DOHH2 (cell line): Measurements from ENCODE around the gene UBTD1.

Source experiments
- H3F3A ChIP-seq: fragments of 200-600 bp; sonication (generic), shearing (Covaris generic); 2 replicates; pipeline ENCODE4 v1.6.0; 2016; ENCODE audit warnings: antibody characterized with exemption, mild to moderate bottlenecking; ENCODE audit not compliant: control insufficient read depth, insufficient read depth
- H3K27ac ChIP-seq: fragments of 200-600 bp; sonication (generic); 2 replicates; pipeline ENCODE4 v1.5.1; 2014; ENCODE audit warnings: low read depth, mild to moderate bottlenecking, low read length, moderate library complexity
- H3K27me3 ChIP-seq: fragments of 200-600 bp; sonication (generic); 2 replicates; pipeline ENCODE4 v1.6.1; 2014; ENCODE audit warnings: mild to moderate bottlenecking, low read length, mixed read lengths; ENCODE audit not compliant: control insufficient read depth
- H3K36me3 ChIP-seq: fragments of 200-600 bp; sonication (generic); 2 replicates; pipeline ENCODE4 v1.6.1; 2014; ENCODE audit warnings: mild to moderate bottlenecking, low read length, moderate library complexity, mixed read lengths; ENCODE audit not compliant: control insufficient read depth
- H3K4me1 ChIP-seq: fragments of 200-600 bp; sonication (generic); 2 replicates; pipeline ENCODE4 v1.6.1; 2014; ENCODE audit warnings: mild to moderate bottlenecking, low read length, mixed read lengths; ENCODE audit not compliant: control insufficient read depth
- H3K4me2 ChIP-seq: fragments of 200-600 bp; sonication (generic); 2 replicates; pipeline ENCODE4 v1.6.0; 2014; ENCODE audit warnings: mild to moderate bottlenecking, low read length, moderate library complexity
- H3K4me3 ChIP-seq: fragments of 200-600 bp; sonication (generic); 2 replicates; pipeline ENCODE4 v1.5.1; 2014; ENCODE audit warnings: mild to moderate bottlenecking, low read length, mixed read lengths
- H3K79me2 ChIP-seq: fragments of 200-600 bp; sonication (generic); 2 replicates; pipeline ENCODE4 v1.6.1; 2014; ENCODE audit warnings: mild to moderate bottlenecking, low read length, mixed read lengths; ENCODE audit not compliant: control insufficient read depth
- H3K9me2 ChIP-seq: fragments of 200-600 bp; sonication (generic); replicated peaks from 2 replicates; pipeline ENCODE4 v1.6.1; 2014; ENCODE audit warnings: mild to moderate bottlenecking, low read length, mixed read lengths; ENCODE audit not compliant: control insufficient read depth
- H3K9me3 ChIP-seq: fragments of 200-600 bp; sonication (generic); 2 replicates; pipeline ENCODE4 v1.6.1; 2014; ENCODE audit warnings: antibody characterized with exemption, low read length, mixed read lengths; ENCODE audit not compliant: control insufficient read depth, insufficient read depth
- H4K20me1 ChIP-seq: fragments of 200-600 bp; sonication (generic); 2 replicates; pipeline ENCODE4 v1.6.0; 2014; ENCODE audit warnings: low read depth, mild to moderate bottlenecking, antibody characterized with exemption, low read length, moderate library complexity; ENCODE audit not compliant: control insufficient read depth, insufficient read depth
- EZH2phosphoT487 ChIP-seq: fragments of 200-600 bp; sonication (generic); IDR thresholded peaks from 2 replicates; pipeline ENCODE4 v1.6.1; 2017; ENCODE audit warnings: borderline replicate concordance, mild to moderate bottlenecking, antibody characterized with exemption, low read length, moderate library complexity, mixed read lengths
- TF ChIP-seq, protein P1 (sequence below): fragments of 200-600 bp; sonication (generic); IDR thresholded peaks from one replicate; pipeline ENCODE4 v1.5.1; 2014; ENCODE audit warnings: antibody characterized with exemption, mild to moderate bottlenecking, low read depth, low read length; ENCODE audit not compliant: poor library complexity, severe bottlenecking

The UBTD1 gene

DNA sequence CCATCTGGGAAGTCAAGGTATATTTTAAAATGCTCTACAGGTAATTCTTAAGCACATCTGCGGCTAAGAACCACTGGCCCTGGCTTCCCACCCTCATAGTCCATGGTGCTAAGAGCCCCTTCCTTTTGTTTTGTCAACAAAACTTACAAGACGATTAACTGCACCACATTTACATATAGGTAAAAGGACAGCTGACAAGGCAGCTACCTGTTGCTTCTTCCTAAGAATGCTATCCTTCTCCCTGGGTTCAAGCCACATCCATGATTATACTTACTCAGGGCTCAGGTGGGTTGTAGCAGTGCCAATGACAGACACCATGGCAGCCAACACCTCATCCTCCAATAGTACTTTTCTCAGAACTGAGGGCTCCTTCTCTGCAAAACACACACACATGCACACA is 36.4 kb upstream of the UBTD1 start:
- H3K9me2 ChIP-seq: no peaks in the 10 kb centered on the region
- H4K20me1 ChIP-seq: no peaks in the 10 kb centered on the region
- no peak for TF ChIP-seq EZH2phosphoT487
- TF ChIP-seq, protein P1, sequence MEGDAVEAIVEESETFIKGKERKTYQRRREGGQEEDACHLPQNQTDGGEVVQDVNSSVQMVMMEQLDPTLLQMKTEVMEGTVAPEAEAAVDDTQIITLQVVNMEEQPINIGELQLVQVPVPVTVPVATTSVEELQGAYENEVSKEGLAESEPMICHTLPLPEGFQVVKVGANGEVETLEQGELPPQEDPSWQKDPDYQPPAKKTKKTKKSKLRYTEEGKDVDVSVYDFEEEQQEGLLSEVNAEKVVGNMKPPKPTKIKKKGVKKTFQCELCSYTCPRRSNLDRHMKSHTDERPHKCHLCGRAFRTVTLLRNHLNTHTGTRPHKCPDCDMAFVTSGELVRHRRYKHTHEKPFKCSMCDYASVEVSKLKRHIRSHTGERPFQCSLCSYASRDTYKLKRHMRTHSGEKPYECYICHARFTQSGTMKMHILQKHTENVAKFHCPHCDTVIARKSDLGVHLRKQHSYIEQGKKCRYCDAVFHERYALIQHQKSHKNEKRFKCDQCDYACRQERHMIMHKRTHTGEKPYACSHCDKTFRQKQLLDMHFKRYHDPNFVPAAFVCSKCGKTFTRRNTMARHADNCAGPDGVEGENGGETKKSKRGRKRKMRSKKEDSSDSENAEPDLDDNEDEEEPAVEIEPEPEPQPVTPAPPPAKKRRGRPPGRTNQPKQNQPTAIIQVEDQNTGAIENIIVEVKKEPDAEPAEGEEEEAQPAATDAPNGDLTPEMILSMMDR: no peak
- H3K27me3 ChIP-seq: no peaks in the 10 kb centered on the region
- no peaks in the 10 kb centered on the region for H3K9me3 ChIP-seq
- no peaks in the 10 kb centered on the region for H3K79me2 ChIP-seq
- H3K27ac ChIP-seq: no peak overlapping the region
- no peaks in the 10 kb centered on the region for H3K4me1 ChIP-seq
- H3K4me2 ChIP-seq: no peak overlapping the region
- H3K36me3 ChIP-seq: peaks cover 90% of the 10 kb centered on the region
- H3F3A ChIP-seq: 0 out of 2 replicates have a peak, but pooled peaks cover 3% of the 10 kb centered on the region
- no peak overlapping the region for H3K4me3 ChIP-seq

GRCh38 chr10:97463363-97464132 is 35.2 kb upstream of the UBTD1 start:
- no peak for TF ChIP-seq EZH2phosphoT487
- TF ChIP-seq, protein P1: peak; percentile 95
- Histone ChIP-seq H3K36me3 (peaks cover 93% of the 10 kb centered on the region), H3F3A (0 out of 2 replicates have a peak, but pooled peaks cover 3% of the 10 kb centered on the region), H3K4me1 (peaks cover 6% of the 10 kb centered on the region), H4K20me1 (no peaks in the 10 kb centered on the region), H3K4me3 (no peak overlapping the region), H3K27me3 (no peaks in the 10 kb centered on the region), H3K27ac (no peak overlapping the region), H3K4me2 (no peak overlapping the region), H3K9me2 (no peaks in the 10 kb centered on the region), H3K79me2 (no peaks in the 10 kb centered on the region), H3K9me3 (no peaks in the 10 kb centered on the region)

DNA sequence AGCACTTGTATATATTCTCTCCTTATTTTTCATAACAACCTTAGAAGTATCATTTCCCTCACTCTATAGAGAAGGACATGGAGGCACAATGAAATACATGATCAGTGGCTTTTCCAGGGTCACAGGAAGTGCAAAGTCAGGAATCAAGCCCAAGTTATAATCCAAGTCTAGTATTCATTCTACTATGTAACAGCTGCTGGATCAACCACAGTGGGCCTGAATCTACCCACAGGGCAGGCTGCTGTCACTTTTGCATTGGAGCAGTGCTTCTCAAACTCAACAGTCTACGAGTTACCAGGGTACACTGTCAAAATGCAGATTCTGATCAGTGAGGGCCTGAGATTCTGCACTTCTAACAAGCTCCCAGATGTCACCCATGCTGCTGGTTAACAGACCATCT is 34.5 kb upstream of the UBTD1 start:
- peaks cover 91% of the 10 kb centered on the region for H3K36me3 ChIP-seq
- no peaks in the 10 kb centered on the region for H3K27me3 ChIP-seq
- H3K79me2 ChIP-seq: no peaks in the 10 kb centered on the region
- H3K9me3 ChIP-seq: no peaks in the 10 kb centered on the region
- H3K4me1 ChIP-seq: peaks cover 13% of the 10 kb centered on the region
- H4K20me1 ChIP-seq: no peaks in the 10 kb centered on the region
- no peak overlapping the region for H3K27ac ChIP-seq
- no peak overlapping the region for H3K4me2 ChIP-seq
- TF ChIP-seq EZH2phosphoT487: no peak
- TF ChIP-seq, protein P1: no peak
- no peaks in the 10 kb centered on the region for H3K9me2 ChIP-seq
- 0 out of 2 replicates have a peak, but pooled peaks cover 3% of the 10 kb centered on the region for H3F3A ChIP-seq
- H3K4me3 ChIP-seq: no peak overlapping the region
